GM23338 (cell line): ENCODE measurements around the gene RASGRP3.

ENCODE experiments used
- CTCF ChIP-seq, 2 experiments: fragments of 200-600 bp in 1 of 2; sonication (generic) in 1 of 2; conservative IDR thresholded peaks; 2 replicates each; pipeline versions ENCODE4 v1.5.1 to v1.6.1; 2016 to 2017; ENCODE audit warnings: antibody characterized with exemption in 2 of 2, low read depth in 2 of 2, mild to moderate bottlenecking in 2 of 2, moderate library complexity in 1 of 2
- EZH2 ChIP-seq: fragments of 200-600 bp; sonication (generic); IDR thresholded peaks from one replicate; pipeline ENCODE4 v1.8.0; 2017; ENCODE audit warnings: antibody characterized with exemption, mild to moderate bottlenecking, low read depth; ENCODE audit not compliant: unreplicated experiment

GRCh38 chr2:33477473-33478468 is 1.3 kb downstream of the RASGRP3 start:
- TF ChIP-seq CTCF (conservative IDR thresholded peaks at IDR 0.05; ENCODE audit: low read depth in 2 of 2) (no peak), EZH2 (no peak)
